Fibroblast of pulmonary artery (primary cell): ENCODE results near the gene INTS6.
"Not testable (repeated sequence)": the region's sequence is repeated elsewhere in the genome, so short reads cannot be mapped to it uniquely, and the experiment has no call there.

Source experiments
- DNase-seq: peaks from one replicate; pipeline ENCODE4 v3.0.0-alpha.2; 2010; ENCODE audit warnings: low read depth
- H3K4me3 ChIP-seq: replicated peaks from 2 replicates; pipeline ENCODE4 v1.5.1; 2011; ENCODE audit warnings: low read depth, mild to moderate bottlenecking, control low read depth, low read length, moderate library complexity
- TF ChIP-seq, protein P1 (sequence below): IDR thresholded peaks from 2 replicates; pipeline ENCODE4 v1.5.1; 2011; ENCODE audit warnings: mild to moderate bottlenecking, control low read depth, low read length, inconsistent platforms; ENCODE audit errors: missing control alignments

The INTS6 gene

DNA sequence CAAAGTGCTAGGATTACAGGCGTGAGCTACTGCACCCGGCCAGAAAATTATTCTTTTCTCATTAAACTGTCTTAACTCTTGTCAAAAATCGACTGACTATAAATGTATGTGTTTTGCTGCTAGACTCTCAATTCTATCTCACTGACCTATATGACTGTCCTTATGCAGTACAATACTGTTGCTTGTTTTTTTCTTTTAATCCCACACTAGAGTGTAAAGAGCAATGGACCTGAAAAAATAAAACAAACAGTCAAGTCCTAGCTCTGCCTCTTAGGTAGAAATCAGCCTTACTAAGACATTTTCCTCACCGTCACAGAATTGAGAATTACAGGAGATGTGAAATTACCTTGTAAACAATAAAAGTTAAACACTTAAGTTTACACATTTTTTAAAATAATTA lies 35.1 kb downstream of the INTS6 start:
- no peak overlapping the region for H3K4me3 ChIP-seq
- TF ChIP-seq, protein P1, sequence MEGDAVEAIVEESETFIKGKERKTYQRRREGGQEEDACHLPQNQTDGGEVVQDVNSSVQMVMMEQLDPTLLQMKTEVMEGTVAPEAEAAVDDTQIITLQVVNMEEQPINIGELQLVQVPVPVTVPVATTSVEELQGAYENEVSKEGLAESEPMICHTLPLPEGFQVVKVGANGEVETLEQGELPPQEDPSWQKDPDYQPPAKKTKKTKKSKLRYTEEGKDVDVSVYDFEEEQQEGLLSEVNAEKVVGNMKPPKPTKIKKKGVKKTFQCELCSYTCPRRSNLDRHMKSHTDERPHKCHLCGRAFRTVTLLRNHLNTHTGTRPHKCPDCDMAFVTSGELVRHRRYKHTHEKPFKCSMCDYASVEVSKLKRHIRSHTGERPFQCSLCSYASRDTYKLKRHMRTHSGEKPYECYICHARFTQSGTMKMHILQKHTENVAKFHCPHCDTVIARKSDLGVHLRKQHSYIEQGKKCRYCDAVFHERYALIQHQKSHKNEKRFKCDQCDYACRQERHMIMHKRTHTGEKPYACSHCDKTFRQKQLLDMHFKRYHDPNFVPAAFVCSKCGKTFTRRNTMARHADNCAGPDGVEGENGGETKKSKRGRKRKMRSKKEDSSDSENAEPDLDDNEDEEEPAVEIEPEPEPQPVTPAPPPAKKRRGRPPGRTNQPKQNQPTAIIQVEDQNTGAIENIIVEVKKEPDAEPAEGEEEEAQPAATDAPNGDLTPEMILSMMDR = no peak
- no peak for DNase-seq

DNA sequence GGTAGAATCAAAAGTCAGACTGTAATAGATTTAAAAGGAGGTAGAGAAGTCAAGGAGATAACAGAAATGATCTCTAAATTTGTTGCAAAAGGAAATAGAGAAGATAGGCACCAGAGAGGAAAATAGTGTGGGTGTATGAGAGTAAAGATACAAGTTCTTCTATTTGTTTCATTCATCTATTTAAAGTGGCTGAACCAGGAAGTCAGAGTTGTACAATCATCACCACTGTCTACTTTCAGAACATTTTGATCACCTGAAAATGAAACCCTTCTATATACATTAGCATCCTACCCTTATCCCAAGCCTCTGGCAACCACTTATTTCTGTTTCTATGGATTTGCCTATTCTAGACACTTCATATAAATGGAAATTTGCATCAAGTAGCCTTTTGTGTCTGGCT lies 36.7 kb downstream of the INTS6 start:
- H3K4me3 ChIP-seq = no peak overlapping the region
- TF ChIP-seq, protein P1 = no peak
- no peak for DNase-seq

DNA sequence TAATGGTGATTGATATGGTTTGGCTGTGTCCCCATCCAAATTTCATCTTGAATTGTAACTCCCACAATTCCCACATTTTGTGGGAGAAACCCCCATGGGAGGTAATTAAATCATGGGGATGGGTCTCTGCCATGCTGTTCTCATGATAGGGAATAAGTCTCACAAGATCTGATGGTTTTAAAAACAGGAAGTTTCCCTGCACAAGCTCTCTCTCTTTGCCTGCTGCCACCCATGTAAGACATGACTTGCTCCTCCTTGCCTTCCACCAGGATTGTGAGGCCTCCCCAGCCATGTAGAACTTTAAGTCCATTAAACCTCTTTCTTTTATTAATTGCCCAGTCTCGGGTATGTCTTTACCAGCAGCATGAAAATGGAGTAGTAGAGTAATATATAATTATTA lies 37.5 kb downstream of the INTS6 start:
- H3K4me3 ChIP-seq, DNase-seq: not testable (repeated sequence)

DNA sequence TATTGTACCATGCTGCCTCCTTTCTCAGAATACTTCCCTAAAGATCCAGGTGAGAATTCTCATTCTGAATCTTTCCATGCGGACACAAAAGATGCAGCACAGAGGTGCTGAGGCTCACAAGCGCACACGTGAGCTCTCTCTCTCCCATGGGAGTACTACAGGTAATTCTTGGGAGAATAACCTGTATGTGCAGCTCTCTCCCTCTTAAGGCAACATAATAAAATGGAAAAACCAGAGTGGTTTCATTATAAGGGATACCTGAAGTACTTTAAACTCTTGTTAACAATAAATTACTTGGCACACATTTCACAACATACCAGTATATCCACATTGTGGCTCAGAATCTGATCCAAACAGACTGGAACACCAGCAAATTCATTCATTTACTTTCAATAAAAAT lies 40.4 kb downstream of the INTS6 start:
- no peak for DNase-seq
- TF ChIP-seq, protein P1 = no peak
- H3K4me3 ChIP-seq = no peak overlapping the region

DNA sequence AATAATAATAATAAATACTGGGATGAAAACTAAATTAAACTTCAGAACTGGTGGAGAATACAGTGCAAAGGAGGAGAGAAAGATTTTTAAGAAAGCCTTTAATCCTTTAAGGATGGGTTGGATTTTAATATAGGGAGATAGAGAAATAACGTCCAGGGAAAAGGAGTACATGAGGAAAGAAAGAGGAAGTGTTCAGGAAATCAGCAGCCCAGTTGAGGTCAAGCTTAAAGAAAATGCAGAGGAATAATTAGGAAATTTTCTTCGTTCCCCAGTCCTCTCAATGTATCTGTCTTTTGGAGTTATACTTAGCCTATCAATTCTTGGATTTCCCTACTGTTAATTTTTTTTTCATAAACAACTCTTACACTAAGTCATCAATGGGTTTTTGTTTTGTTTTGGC lies 47.7 kb downstream of the INTS6 start:
- TF ChIP-seq, protein P1 = no peak
- no peak for DNase-seq

DNA sequence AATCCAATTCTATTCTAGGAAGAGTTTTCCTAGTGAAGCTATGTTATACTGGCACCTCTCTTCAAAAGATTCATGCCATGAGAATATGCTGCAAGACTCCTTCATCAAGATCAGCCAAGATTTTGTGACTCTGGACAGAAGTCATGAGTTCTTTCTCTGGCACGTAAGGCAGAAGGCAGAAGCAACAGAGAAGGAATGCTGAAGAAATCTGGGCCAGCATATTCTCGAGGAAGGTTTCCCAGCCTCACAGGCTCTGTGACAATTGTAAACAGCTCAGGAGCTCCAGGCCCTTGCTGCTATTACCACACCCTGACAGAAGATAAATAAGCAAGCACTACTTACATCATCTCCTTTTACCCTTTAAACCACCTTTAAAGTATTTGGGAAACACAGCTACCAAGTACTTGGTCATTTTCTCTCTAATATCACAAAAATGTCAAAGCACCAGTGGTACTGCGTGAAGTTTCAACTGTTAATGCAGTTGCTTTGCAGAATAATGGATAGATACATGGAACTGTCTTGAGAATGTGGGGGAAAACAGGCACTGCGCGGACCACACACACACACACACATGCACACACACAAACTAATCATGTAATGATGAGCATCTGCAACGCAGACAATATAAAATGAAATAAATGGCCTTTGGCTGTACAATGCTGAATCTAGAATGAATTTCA lies 55.4 kb downstream of the INTS6 start:
- TF ChIP-seq, protein P1 = no peak
- no peak overlapping the region for H3K4me3 ChIP-seq
- DNase-seq = peak; percentile 71

More for the DNA sequence above, 47.7 kb downstream of the INTS6 start:
- no peak overlapping the region for H3K4me3 ChIP-seq

DNA sequence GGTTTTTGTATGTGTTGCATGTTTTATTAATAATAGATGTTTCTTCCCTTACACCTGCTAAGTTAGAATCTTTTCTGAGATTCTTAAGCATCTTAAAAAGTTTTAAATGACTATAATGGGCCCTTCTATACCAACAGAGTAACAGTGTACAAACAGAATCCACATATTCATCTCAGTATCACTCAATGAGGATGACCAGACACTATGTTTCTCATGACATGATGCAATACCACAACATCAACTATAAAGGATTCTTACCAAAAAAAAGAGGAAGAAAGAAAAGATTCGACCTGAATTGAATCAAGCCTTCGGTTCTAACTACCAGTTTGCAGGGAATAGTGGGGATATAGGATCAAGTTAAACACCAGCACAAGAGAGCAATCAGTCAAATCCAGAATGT lies 56.5 kb downstream of the INTS6 start:
- TF ChIP-seq, protein P1 = no peak
- H3K4me3 ChIP-seq = no peak overlapping the region
- peak; percentile 16 for DNase-seq
